Body of pancreas (tissue), 4 donors: Measurements from ENCODE around the gene COPZ1. TPM values are rescaled to one million over a fixed set of nuclear protein-coding genes. Genes with fewer than 3 reads are reported as not detected.
A peak's percentile ranks its signal among the peaks of the same experiment; 100 is the strongest.

Experiments used
- ATAC-seq: fragments of 150-250 bp; one replicate; pipeline ENCODE4 v1.9.1; 2016
- DNase-seq, 4 donors: peaks; one replicate each; pipeline ENCODE4 v3.0.0-alpha.2; 2019
- H3K27ac ChIP-seq, 4 donors: fragments of 200-600 bp; sonication (generic); 1 replicate in 3 of 4; 2 replicates in 1 of 4; pipeline versions ENCODE4 v1.5.1 to v1.6.1; 2016 to 2019; ENCODE audit warnings: mild to moderate bottlenecking in 1 of 4, mixed read lengths in 1 of 4, moderate library complexity in 1 of 4
- H3K27me3 ChIP-seq, 2 donors: fragments of 200-600 bp; sonication (generic); one replicate each; pipeline ENCODE4 v1.6.0; 2016; ENCODE audit warnings: mild to moderate bottlenecking in 1 of 2
- H3K36me3 ChIP-seq, 2 donors: fragments of 200-600 bp; sonication (generic); replicated peaks in 1 of 2; 2 replicates each; pipeline ENCODE4 v1.5.1; 2016; ENCODE audit warnings: low read depth in 2 of 2; ENCODE audit not compliant: insufficient read depth in 1 of 2
- H3K4me1 ChIP-seq: fragments of 200-600 bp; sonication (generic); one replicate; pipeline ENCODE4 v1.6.0; 2016
- H3K4me3 ChIP-seq, 2 donors: fragments of 200-600 bp; sonication (generic); 1 replicate in 1 of 2; 2 replicates in 1 of 2; pipeline ENCODE4 v1.5.1; 2016 to 2019
- H3K9me3 ChIP-seq, 3 donors: fragments of 200-600 bp; sonication (generic); 1 replicate in 2 of 3; 2 replicates in 1 of 3; pipeline ENCODE4 v1.5.1; 2016
- CTCF ChIP-seq, 7 experiments: fragments of 450-650 bp in 4 of 7; fragments of 200-600 bp in 3 of 7; sonication (generic) in 3 of 7; IDR thresholded peaks; one replicate each; pipeline ENCODE4 v1.5.1; 2016 to 2019; ENCODE audit warnings: antibody characterized with exemption in 7 of 7
- POLR2A ChIP-seq, 3 donors: fragments of 450-650 bp; IDR thresholded peaks; one replicate each; pipeline ENCODE4 v1.6.1; 2016; ENCODE audit warnings: antibody characterized with exemption in 3 of 3, mild to moderate bottlenecking in 2 of 3
- WGBS, 2 donors: methylation state at CpG; one replicate each; pipeline ENCODE4 v1.1.5; 2017; 5-methylcytosine and 5-hydroxymethylcytosine counted together
- intact Hi-C: fragments of 100-400 bp; cut with DNase I; formaldehyde crosslinking; loops from one replicate; pipeline ENCODE4 v1.15.1; 2023
- total RNA-seq, 2 donors: library from RNA; depleted of rRNA; stranded (reverse); fragments of >200 nt; gene quantifications; one replicate each; pipeline ENCODE4 v1.1.0, GENCODE V29; 2016

The COPZ1 gene
- total RNA-seq, 2 donors from 2014 or later, result 34.3 to 71.3 TPM

GRCh38 chr12:54392485-54393206 lies 67.7 kb downstream of the COPZ1 start:
- DNase-seq (no peak), ATAC-seq (no peak)
- Histone ChIP-seq H3K27me3 (no peaks in the 10 kb centered on the region), H3K9me3 (no peaks in the 10 kb centered on the region), H3K4me3 (no peak overlapping the region), H3K36me3 (peaks cover 0 to 2% of the 10 kb centered on the region in 2 donors), H3K4me1 (no peaks in the 10 kb centered on the region), H3K27ac (no peak overlapping the region)
- 79 to 81% methylated on average over 8 of the region's 8 CpGs for WGBS, 2 donors
- intact Hi-C loops, result no loop called here
- TF ChIP-seq POLR2A (IDR thresholded peaks at IDR 0.05) (no peak), CTCF (IDR thresholded peaks at IDR 0.05) (no peak)

GRCh38 chr12:54393207-54393609 lies 68.3 kb downstream of the COPZ1 start:
- DNase-seq, result no peak
- H3K4me3 ChIP-seq, result no peak overlapping the region
- WGBS, 2 donors, result 53 to 62% methylated on average over 6 of the region's 6 CpGs
- no peaks in the 10 kb centered on the region for H3K4me1 ChIP-seq
- no peak for ATAC-seq
- no peak overlapping the region for H3K27ac ChIP-seq
- intact Hi-C loops, result no loop called here
- no peaks in the 10 kb centered on the region for H3K27me3 ChIP-seq
- peaks cover 0 to 5% of the 10 kb centered on the region in 2 donors for H3K36me3 ChIP-seq
- no peak for TF ChIP-seq POLR2A (IDR thresholded peaks at IDR 0.05)
- no peak for TF ChIP-seq CTCF (IDR thresholded peaks at IDR 0.05)
- H3K9me3 ChIP-seq, result no peaks in the 10 kb centered on the region

GRCh38 chr12:54393743-54394142 lies 68.8 kb downstream of the COPZ1 start:
- H3K4me1 ChIP-seq, result no peaks in the 10 kb centered on the region
- no peak overlapping the region for H3K4me3 ChIP-seq
- intact Hi-C loops, result no loop called here
- DNase-seq (no peak), ATAC-seq (no peak)
- H3K27me3 ChIP-seq, result no peaks in the 10 kb centered on the region
- 51 to 73% methylated on average over 3 of the region's 3 CpGs for WGBS, 2 donors
- H3K9me3 ChIP-seq, result no peaks in the 10 kb centered on the region
- H3K27ac ChIP-seq, result no peak overlapping the region
- no peak for TF ChIP-seq POLR2A (IDR thresholded peaks at IDR 0.05)
- no peak for TF ChIP-seq CTCF (IDR thresholded peaks at IDR 0.05)
- H3K36me3 ChIP-seq, result peaks cover 0 to 6% of the 10 kb centered on the region in 2 donors

GRCh38 chr12:54394281-54394719 lies 69.4 kb downstream of the COPZ1 start:
- H3K4me3 ChIP-seq, result no peak overlapping the region
- intact Hi-C loops, result no loop called here
- peaks cover 0 to 6% of the 10 kb centered on the region in 2 donors for H3K36me3 ChIP-seq
- no peak overlapping the region for H3K27ac ChIP-seq
- peak; percentile 49 to 65 (median 55) for TF ChIP-seq CTCF (IDR thresholded peaks at IDR 0.05)
- no peak for TF ChIP-seq POLR2A (IDR thresholded peaks at IDR 0.05)
- no peaks in the 10 kb centered on the region for H3K4me1 ChIP-seq
- WGBS, 2 donors, result 15 to 16% methylated on average over 4 of the region's 4 CpGs
- H3K9me3 ChIP-seq, result no peaks in the 10 kb centered on the region
- DNase-seq (peak; percentile 46 to 59 (median 54)), ATAC-seq (peak; percentile 45)
- no peaks in the 10 kb centered on the region for H3K27me3 ChIP-seq

- H3K9me3 ChIP-seq, result no peaks in the 10 kb centered on the region
- no peak overlapping the region for H3K4me3 ChIP-seq
- TF ChIP-seq POLR2A (IDR thresholded peaks at IDR 0.05) (no peak), CTCF (IDR thresholded peaks at IDR 0.05) (no peak)
- intact Hi-C loops, result no loop called here
- H3K36me3 ChIP-seq, result peaks cover 0 to 6% of the 10 kb centered on the region in 2 donors
- no peak overlapping the region for H3K27ac ChIP-seq
- no peaks in the 10 kb centered on the region for H3K27me3 ChIP-seq
- no peaks in the 10 kb centered on the region for H3K4me1 ChIP-seq
- DNase-seq (no peak), ATAC-seq (no peak)
- WGBS, 2 donors, result 71 to 95% methylated on average over 1 of the region's 1 CpG
These were observed 70.1 kb downstream of the COPZ1 start for GRCh38 chr12:54394986-54395385.
